HG02678 (cell line): Measurements from ENCODE around the gene MOB4.
"Not testable (repeated sequence)": the region's sequence is repeated elsewhere in the genome, so short reads cannot be mapped to it uniquely, and the experiment has no call there.

Experiments used
- ATAC-seq: cut with Tn5 transposase; IDR thresholded peaks from one replicate; pipeline ENCODE4 v1.9.1; 2021; ENCODE audit warnings: mild to moderate bottlenecking, moderate library complexity; ENCODE audit not compliant: unreplicated experiment

Gene MOB4

GRCh38 chr2:197513915-197514314, 2.0 kb upstream of the MOB4 start:
- no peak for ATAC-seq

- ATAC-seq = no peak
Observed at GRCh38 chr2:197514754-197515153, 1.1 kb upstream of the MOB4 start.

- peak; percentile 18 for ATAC-seq
Observed at GRCh38 chr2:197515315-197515738, 539 bp upstream of the MOB4 start.

- peak; percentile 4 for ATAC-seq
Observed at GRCh38 chr2:197516393-197516761, 511 bp downstream of the MOB4 start.

- ATAC-seq = no peak
Observed at GRCh38 chr2:197517150-197517549, 1.3 kb downstream of the MOB4 start.

DNA sequence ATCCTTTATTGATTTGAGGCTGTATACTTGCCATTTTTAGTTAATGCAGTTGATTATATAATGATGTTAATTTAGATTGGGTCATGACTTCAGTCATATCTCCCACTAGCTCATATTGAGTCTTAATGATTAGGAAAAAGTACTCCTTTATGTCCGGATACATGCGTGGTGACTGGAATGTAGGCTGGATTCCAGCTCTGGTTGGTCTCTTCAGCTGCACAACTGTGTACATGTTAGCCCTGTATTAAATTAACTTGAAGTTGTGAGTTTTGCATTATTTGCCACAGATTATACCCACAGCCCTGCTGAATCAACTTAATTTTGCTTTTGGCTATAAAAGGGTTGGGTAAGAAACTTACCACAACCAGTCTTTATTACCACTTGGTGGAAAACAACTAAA, 22.5 kb downstream of the MOB4 start:
- ATAC-seq = no peak

DNA sequence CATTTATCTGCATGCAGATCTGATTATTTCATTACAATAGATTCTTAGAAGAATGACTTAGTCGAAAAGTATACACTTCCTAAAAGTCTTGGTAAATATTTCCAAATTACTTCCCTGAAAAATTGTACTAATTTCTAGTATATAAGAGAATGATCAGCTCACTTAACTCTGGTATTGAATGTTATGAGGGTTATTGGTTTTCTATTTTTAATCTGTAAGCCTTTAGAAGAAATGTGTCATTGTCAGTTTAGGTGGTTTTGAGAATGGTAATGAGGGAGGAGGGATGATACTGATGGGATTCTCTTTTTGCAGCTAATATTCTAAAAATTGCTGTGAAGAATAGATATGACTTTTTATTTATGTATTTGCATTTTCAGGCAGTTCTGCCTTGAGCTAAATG, 23.9 kb downstream of the MOB4 start:
- no peak for ATAC-seq

DNA sequence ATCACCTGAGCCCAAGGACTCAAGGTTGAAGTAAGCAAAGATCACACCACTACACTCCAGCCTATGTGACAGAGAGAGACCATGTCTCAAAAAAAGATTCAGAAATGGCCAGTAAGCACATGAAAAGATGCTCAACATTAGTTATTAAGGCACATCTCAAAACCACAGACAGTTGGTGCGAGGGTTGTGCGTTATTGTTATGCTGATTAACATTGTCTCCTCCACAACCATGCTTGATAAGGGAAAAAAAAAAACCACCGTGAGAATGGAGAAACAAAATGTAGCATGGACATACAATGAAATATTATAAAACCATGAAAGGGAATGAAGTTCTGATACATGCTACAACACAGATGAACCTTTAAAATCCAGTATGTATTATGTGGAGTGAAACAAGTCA, 27.3 kb downstream of the MOB4 start:
- no peak for ATAC-seq

- ATAC-seq = no peak
Observed at GRCh38 chr2:197547163-197547900, 31.5 kb downstream of the MOB4 start.

DNA sequence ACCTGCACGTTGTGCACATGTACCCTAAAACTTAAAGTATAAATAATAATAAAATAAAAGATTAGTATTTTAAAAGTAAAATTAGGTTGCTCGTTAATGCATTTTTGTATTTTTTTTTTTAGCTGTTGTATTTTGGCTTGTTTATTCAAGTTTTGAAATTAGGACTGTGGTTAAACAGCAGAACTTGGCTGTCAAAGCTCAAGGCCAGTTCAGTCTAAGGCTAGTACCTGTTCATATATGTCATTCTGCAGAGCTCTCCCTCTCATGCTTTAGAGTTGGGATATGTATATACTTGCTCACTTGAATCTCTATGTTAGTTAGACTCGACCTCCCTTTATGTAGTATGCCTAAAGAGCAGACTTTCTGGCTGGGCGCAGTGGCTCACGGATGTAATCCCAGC, 32.7 kb downstream of the MOB4 start:
- no peak for ATAC-seq

DNA sequence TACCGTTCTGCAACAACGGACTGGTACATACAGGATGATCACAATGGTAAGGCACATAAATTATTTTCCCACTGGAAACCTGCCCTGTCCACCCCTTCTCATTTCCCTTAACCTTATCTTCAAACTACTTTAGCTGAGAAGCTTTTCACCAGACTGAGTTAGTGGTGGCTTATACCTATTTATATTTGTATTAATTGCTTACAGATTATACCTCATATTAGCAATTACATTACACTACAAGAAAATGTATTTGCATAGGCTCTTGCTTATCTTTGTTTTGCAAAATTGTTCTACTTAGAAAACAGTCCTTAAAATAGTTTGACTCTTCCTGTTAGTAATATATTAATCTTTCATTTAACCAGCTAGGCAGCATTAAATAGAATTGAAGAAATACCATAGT, 35.4 kb downstream of the MOB4 start:
- ATAC-seq = not testable (repeated sequence)

DNA sequence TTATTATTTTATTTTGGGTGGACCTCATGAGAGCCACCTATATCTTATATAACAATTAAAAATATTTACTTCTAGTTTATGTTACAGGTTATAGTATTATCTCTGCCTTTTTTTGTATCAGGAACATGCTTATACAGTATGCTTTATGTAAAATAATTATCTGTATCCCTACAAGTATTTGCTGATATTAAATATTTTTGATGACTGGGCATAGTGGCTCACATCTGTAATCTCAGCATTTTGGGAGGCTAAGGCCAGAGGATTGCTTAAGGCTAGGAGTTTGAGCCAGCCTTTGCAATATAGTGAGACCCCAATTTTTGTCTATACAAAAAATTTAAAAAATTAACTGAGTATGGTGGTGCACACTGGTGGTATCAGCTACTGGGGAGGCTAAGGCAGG, 39.6 kb downstream of the MOB4 start:
- ATAC-seq = no peak

DNA sequence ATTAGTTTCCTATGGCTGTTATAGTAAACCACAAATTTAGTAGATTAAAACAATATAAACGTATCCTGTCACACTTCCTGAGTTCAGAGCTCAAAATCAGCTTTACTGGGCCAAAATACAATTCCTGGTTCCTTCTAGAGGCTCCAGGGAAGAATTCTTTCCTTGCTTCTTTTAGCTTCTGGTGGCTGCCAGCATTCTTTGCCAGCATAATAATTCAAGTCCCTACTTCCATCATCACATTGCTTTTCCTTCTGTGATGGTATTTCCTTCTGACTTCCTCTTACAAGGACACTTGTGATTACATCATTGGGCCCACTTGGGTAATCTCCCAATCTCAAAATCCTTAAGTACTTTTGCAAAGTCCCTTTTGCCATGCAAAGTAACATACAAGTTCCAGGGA, 40.6 kb downstream of the MOB4 start:
- no peak for ATAC-seq

DNA sequence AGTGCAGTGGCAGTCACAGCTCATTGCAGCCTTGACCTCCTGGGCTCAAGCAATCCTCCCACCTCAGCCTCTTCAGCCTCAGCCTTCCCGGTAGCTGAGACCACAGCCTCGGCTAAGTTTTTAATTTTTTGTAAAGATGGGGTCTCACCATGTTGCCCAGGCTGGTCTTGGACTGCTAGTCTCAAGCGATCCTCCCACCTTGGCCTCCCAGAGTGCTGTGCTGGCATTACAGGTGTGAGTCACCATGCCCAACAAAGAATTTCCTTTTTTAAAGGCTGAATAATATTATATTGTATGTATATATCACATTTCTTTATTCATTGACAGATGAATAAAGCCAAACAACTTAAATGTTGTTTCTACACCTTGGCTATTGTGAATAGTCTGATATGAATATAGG, 42.5 kb downstream of the MOB4 start:
- no peak for ATAC-seq

DNA sequence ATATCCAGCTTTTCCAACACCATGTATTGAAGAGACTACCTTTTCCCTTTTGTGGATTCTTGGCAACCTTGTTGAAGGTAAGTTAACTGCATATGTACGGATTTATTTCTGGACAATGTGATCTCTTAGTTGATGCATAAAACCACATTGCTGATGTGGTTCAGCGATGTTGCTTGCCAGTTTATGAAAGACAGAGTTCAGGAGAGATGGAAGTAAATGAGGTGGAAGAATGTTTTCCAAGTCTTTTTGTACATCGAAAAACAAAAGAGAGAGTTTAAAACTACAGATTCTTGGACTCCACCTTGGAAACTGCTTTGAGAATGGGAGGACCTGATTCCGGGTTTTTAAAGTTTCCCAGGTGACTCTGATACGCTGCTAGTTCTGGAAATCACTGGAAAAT, 43.8 kb downstream of the MOB4 start:
- ATAC-seq = no peak

DNA sequence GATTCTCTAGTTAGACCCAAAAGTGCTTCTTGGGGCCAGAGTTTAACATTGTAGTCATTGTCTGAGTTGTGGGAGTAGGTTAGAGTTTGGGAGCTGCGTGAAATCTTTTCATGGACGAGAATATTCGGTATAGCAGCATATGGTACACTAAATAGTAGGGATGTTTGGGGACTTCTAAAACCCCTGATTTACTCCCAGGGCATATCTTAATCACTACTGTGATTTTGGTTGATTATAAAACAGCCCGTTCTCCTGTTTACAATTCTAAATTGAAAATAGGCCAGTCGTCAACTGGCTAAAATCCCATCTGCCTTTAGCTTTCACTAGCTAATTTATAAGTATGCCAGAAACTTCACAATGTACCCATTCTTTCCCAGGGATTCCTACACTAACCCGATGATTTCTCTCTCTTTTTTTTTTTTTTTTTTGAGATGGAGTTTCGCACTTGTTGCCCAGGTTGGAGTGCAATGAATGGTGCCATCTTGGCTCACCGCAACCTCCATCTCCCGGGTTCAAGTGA, 44.3 kb downstream of the MOB4 start:
- no peak for ATAC-seq

GRCh38 chr2:197571627-197572271, 55.9 kb downstream of the MOB4 start:
- ATAC-seq = no peak

GRCh38 chr2:197573608-197574007, 57.7 kb downstream of the MOB4 start:
- no peak for ATAC-seq

DNA sequence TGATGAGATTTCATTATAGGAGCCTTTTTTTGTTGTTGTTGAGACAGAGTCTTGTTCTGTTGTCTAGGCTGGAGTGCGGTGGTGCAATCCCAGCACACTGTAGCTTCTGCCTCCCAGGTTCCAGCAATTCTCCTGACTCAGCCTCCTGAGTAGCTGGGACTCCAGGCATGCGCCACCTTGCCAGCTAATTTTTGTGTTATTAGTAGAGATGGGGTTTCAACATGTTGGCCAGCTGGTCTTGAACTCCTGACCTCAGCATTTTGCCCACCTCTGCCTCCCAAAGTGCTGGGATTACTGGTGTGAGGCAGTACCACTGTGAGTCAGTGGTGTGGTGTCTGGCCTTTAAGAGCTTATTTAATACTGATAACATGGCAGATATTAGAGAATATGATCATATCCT, 60.1 kb downstream of the MOB4 start:
- no peak for ATAC-seq

DNA sequence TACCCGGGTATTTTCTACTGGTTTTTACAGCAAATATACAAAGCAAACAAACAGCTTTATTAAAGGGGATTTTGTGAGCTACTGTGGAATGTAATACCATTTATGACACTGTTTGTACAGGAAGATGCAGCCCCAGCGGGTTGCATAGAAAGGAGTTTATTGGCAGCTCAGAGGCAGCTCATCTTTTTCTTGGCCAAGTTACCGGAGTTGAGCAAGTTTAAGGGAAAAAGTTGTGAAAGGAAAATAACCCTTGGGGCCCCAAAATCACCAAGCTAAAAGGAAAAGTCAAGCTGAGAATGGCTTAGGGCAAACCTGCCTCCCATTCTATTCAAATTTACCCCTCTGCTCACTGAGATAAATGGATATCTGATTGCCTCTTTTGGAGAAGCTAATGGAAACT, 60.8 kb downstream of the MOB4 start:
- ATAC-seq = no peak

- no peak for ATAC-seq
Observed at GRCh38 chr2:197577446-197577845, 61.6 kb downstream of the MOB4 start.

DNA sequence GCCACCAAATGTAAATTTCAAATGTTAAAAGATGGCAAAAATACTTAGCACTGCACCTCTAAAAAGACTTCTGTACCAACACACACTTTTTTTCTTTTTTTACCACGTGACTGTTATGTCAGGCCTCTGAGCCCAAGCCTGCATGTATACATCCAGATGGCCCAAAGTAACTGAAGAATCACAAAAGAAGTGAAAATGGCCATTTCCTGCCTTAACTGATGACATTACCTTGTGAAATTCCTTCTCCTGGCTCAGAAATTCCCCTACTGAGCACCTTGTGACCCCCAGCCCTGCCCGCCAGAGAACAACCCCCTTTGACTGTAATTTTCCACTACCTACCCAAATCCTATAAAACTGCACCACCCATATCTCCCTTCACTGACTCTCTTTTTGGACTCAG, 62.4 kb downstream of the MOB4 start:
- ATAC-seq = not testable (repeated sequence)

DNA sequence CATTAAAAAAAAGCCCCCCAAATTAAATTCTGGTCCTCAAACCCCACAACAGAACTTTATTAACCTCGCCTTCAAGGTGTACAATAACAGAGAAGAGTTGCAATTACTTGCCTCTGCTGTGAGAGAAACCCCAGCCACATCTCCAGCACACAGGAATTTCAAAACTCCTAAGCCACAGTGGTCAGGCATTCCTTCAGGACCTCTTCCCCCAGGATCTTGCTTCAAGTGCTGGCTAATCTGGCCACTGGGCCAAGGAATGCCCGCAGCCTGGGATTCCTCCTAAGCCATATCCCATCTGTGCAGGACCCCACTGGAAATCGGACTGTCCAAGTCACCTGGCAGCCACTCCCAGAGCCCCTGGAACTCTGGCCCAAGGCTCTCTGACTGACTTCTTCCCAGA, 64.3 kb downstream of the MOB4 start:
- ATAC-seq = not testable (repeated sequence)
